ENCODE results near the gene KCNMA1.
A peak's percentile ranks its signal among the peaks of the same experiment; 100 is the strongest.

Gene KCNMA1

DNA sequence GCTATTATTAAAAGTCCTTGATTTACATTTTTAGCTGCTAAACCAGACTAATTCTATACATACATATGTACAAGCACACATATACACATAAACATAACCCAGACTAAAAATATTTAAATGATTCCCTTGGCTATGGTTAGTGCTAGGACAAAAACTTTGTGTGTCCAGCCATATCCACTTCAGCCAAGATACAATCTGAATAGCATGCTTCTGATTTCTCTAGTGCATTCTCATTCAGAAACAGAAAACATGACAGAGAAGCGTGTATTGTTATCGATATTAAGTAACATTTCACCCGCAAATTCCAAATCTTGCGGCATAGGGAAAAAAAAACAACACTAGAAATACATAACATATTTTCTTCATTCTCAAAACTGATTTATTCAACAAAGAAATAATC lies 569.3 kb downstream of the KCNMA1 start:
- no peak for DNase-seq

- DNase-seq, result no peak
Measured at GRCh38 chr10:77062381-77062780, 575.2 kb downstream of the KCNMA1 start.

DNA sequence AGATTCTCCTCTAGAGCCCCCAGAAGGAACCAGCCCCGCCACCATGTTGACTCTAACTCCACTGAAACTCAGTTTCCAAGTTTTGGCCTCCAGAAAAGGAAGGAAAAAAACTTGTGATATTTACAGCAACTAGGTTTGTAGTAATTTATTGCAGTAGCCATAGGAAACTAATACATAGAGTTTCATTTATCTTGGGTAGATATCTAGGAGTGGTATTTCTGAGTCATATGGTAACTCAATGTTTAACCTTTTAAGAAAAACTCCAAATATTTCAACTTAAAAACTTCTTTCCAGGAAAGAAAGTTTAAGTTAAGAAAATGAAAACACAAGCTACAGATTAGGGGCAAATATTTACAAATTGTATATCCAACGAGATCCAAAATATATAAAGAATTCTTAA lies 576.7 kb downstream of the KCNMA1 start:
- no peak for DNase-seq

DNA sequence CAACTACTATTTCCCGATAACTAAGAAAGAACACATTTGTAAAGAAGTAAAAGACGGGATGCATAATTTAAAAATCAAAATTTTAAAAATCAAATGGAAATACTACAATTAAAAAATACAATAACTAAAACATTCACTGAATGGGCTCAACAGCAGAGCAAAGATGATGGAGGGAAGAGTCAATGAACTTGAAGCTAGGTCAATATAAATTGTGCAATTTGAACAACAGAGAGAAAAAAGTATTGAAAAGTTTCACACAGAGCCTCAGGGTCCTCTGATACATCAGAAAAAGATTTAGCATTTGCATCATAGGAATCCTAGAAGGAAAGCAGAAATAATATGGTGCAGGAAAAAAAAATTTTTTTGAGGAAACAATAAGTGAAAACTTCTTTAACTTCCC lies 581.0 kb downstream of the KCNMA1 start:
- DNase-seq, result no peak

GRCh38 chr10:77052593-77052992 lies 585.0 kb downstream of the KCNMA1 start:
- DNase-seq, result no peak

DNA sequence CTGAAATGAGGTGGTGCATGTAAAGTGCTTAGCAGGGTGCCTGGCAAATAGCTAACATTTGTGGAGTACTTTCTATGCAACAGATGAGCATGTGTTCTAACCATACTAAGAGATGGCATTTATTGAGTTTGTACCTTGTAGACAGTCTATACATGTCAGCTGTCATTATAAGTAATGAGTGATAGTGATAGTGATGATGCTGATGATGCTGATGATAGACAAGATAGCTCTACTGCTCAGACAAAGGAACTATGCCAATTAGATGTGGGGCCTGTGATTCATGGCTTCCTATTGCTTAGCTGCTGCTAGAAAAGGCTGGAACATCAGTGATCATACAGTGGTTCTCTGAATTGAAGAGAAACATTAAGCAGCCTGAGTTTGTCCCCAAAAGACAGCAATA lies 585.8 kb downstream of the KCNMA1 start:
- peak in 1 of 5 experiments; percentile 79 for DNase-seq

GRCh38 chr10:77049896-77050295 lies 587.7 kb downstream of the KCNMA1 start:
- DNase-seq, result no peak

DNA sequence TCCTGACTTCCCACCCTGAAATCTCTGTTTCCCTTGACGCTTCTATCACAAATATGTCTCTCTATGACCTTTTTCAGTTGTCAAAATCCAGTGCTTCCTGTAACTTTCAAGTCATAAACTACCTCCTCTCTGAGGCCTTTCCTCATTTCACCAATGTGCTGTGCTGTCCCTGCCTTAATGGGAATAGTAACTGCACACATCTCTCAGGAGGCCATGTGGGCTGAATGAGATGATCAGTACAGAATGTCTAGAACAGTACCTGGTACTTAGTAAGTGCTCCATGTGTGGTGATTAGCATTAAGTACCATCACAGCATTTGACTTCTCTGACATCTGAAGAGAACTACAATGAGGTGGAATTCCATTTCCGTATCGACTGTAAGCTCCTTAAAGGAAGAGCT lies 588.5 kb downstream of the KCNMA1 start:
- no peak for DNase-seq

GRCh38 chr10:77045085-77045484 lies 592.5 kb downstream of the KCNMA1 start:
- DNase-seq, result no peak

- no peak for DNase-seq
Measured at GRCh38 chr10:77043420-77043763, 594.2 kb downstream of the KCNMA1 start.

- DNase-seq, result no peak
Measured at GRCh38 chr10:77042706-77043419, 594.7 kb downstream of the KCNMA1 start.

DNA sequence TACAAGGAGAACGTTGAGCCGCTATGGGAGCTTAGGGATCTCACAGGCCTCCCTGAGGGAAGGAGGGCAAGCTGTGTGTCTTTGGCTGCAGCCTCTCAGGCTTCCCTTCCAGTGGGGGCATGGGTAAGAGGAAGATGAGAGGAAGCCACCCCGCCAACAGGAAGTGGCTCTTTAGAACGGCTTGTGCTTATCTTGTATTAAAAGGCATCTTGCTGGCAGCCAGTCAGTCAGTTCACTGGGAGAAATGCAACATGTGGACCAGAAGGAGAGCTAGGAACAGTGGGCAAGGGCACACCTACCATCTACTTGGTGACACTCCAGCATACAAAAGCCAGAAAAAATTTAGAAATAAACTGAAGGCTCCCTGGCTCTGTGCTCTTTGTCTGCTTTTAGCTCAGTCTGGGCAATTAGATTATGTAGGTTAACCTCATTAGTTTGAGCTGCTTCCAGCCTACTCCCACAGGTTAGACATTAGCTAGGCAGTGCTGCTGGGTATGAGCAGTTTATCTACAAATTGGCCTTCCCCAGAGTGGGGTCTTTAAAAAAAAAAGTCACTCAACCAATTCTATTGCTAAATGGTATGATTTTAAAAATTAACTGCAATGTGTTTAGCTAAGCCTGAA lies 595.9 kb downstream of the KCNMA1 start:
- peak in 2 of 5 experiments; percentile 0 to 76 for DNase-seq

- no peak for DNase-seq
Measured at GRCh38 chr10:77038407-77038806, 599.2 kb downstream of the KCNMA1 start.

DNA sequence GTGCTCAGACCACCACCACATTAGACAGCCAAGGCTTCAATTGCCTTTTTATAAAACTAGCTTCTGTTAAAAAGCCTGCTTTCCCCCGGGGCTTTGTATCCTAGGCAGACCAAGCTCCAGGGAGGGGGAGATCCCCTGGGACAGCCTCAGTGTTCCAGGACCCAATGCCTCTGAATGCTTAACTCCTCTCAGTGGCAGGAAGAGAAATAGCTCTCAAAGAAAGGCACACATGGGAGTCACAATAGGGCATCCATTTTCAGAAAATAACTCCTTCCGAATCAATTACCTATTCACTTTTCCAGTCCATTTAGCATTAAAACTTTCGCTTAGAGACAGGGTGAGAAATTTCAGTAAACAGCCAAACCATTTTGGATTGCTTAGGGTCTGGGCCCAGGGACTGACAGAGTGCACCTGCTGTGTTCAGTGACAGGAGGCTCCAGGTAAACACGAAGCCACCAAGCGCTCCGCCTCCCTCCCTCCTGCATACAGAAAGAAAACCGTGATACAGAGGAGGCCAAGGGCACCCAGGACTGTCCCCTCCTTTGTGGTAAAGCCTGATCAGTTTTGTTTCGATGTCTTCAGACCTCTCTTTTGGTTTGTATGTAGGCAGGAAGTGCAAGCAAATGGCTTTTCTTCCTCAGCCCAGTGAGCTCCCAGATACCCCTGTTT lies 599.7 kb downstream of the KCNMA1 start:
- DNase-seq, result no peak

DNA sequence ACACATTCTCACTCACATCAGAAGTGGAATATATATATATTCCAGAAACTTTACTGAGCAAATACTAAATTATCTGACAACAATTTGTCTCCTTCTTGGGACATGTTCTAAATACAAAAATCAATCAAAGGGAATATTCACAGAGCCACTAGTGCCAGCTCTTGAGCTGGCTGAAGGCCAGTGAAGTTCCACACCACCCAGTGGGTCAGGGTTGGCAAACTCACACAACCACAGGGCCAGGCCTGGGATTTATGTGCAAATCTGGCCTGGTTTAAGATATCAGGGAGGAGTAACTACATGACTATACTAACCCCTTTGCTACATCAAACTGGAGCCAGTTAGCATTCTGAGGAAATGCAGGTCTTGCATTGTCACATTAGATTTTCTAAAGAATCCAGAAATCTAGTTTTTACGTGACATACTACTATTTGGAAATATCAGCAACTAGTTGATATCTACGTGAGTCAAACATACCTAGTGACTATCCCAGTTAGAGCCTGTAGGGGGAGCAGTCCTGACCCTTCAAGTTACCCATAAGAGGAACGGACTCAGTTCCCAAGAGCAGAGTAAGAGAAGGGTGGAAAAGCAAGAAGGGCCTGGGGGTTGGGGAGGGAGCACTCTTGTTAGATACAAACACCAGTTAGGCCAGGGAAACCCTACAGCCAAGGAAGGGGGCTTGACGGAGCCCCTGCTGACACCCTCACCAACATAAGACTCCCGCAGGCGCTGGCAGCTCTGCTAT lies 600.4 kb downstream of the KCNMA1 start:
- DNase-seq, result peak in 1 of 5 experiments; percentile 33

DNA sequence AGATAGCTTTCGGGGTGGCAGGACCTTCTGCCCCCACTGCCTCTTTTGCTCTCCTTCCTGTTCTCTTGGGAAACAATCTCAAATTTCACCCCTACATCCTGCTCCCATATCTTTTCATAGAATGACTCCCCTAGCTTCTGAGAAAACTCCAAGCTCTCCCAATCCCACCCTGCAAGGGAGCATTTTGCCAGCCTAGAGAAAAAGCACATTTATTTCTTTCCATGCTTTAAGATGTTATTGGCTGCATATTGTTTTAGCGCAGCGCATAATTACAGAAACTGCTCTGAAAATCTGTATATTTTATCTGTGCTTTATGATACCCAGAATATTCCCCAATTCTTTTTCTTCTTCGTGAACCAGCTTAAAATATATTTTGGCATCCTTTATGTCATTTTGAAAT lies 601.3 kb downstream of the KCNMA1 start:
- no peak for DNase-seq

- no peak for DNase-seq
Measured at GRCh38 chr10:77034795-77035194, 602.8 kb downstream of the KCNMA1 start.

DNA sequence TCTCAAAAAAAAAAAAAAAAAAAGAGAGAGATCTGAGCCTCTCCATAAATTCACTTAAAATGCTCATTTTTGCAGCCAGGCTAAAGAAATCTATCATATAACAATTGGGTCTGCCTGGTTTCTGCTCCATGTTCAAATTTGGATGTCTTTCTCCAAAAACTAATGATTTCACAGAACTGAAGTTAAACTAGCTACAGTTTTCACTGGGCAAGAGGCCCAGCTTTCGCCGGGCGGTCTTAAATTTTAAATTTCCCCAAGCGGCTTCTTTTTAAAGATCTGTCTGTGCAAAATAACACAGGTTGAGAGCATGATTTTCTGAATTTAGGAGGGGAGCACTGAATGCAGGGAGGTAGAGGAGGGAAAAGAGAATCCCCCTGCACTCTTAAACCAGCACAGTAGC lies 603.4 kb downstream of the KCNMA1 start:
- DNase-seq, result no peak

DNA sequence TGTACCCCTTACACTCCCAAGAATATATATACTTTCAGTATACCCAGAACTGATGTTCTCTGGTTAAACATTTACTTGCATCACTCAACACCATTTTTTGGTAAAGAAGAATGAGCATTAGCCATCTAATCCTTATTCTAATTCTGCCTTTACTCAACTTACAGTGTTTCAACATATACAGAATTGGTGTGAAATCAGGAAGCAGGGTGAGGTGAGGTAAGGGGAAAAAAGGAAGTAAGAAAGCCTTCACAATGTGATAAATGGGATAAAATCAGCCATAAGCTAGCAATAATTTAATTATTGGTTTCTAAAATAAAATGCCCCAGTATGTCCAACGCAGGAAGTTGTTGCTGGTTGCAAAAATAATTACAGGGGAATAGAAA lies 605.4 kb downstream of the KCNMA1 start:
- DNase-seq, result no peak

GRCh38 chr10:77031531-77032187 lies 605.9 kb downstream of the KCNMA1 start:
- DNase-seq, result no peak

DNA sequence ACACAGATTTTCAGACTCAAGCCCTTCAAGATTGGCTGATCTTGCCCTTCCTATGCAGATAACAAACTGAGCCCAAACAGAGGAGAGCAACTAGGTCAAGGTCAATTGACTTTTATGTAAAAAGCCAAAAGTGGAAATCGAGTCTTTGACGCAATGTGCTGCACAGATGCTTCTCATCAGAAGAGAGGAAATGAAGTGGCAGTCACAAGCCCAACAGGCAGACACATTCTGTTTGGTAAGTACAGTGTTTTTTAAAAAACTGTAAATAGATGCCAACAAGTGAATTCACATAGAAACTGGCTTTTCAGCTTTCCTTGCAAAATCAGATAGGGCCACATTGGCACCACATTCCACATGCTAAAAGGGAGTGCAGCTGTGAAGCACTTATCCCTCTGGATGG lies 606.6 kb downstream of the KCNMA1 start:
- no peak for DNase-seq

DNA sequence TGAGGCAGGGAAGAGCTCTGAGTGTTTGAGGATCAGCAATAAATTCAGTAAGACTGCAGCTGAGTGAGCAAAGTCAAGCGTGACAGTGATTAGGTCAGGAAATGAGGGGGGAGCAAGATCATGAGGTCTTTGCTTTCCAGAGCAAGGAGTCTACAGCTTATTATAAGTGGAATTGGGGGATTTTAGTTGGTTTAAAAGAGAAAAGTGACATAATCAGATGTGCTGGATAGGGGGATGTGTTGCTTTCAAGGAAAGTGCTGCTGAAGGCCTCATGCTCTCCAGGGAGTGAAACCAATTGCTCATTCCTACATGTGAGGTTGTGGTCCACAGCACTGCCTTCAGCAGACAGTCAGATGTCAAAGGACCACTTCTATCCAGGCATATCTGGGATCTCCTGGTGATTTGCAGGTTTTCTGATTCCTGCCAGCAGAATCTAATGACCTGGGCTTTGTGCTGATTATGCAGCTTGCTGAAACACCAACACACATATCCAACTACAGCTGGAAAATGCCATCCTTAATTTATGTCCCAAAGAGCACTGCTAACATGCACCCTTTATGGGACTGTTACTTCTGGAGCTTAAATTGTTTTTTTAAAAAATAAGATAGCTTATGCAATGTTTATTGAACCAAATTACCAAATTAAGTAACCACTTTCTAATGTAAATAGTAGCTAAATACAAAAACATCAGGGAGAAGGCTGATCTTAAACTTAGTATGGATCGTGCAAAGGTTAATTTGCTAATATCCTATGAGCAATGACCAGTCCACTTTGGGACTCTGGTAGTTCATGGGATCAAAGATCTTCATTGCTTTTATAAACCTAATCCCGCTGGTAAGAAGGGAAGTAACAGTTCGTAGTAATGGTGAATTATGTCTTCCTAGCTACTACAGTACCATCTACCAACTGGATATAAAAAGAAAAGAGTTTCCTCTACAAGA lies 607.6 kb downstream of the KCNMA1 start:
- DNase-seq, result no peak

All from T-helper 2 cell (primary cell).